GM21786 (cell line): ENCODE measurements around the gene TSGA10IP.

Source experiments
- ATAC-seq: cut with Tn5 transposase; IDR thresholded peaks from one replicate; pipeline ENCODE4 v1.9.1; 2021; ENCODE audit not compliant: unreplicated experiment

The TSGA10IP gene

DNA sequence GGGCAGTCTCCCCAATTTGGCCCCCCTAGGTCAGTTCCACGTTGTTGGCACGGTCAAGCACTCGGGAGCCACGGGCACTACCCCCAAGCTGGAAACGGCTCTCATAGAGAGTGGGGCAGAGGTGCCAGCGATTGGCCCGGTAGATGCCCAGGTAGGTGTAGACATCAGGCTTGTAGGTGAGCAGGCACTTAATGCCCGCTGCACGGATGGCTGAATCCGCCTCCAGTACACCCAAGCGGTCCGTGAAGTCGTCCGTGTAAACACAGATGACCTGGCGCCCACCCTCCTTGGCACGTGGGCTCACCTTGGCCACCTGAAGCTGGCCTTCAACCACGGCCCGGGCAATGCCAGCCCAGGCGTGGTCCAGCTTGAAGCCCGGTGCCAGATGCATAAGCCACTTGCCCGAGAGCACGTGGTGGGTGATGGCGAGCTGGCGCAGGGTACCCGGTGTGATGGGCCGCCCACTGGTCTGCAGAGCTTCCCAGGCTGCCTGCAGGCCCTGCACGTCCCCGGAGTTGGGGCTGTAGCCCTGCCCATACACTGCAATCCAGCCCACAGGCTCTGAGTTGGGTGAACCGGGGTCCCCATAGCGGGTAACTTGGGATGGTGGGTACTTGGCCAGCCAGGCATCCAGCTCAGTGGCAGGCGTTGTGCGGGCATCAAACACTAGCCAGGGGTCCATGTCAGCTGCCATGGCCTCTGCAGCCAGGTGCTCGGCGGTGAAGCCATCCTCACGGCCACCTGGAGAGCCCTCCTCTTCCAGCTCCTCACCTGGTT lies 27.7 kb upstream of the TSGA10IP start:
- no peak for ATAC-seq

GRCh38 chr11:65918211-65919140 lies 26.8 kb upstream of the TSGA10IP start, which contains the start of gene C11orf68:
Gene C11orf68 (minus strand): TSS chr11:65919062. CDS start chr11:65919031, 31 bp downstream.
- peak; percentile 46 for ATAC-seq

- peak; percentile 89 for ATAC-seq
These were observed 26.1 kb upstream of the TSGA10IP start, which contains the start of gene DRAP1 for GRCh38 chr11:65919141-65919572. Gene DRAP1 (plus strand): TSS chr11:65919426. CDS start chr11:65919502, 76 bp downstream.

GRCh38 chr11:65919573-65920371 lies 25.5 kb upstream of the TSGA10IP start:
- ATAC-seq: peak; percentile 30

DNA sequence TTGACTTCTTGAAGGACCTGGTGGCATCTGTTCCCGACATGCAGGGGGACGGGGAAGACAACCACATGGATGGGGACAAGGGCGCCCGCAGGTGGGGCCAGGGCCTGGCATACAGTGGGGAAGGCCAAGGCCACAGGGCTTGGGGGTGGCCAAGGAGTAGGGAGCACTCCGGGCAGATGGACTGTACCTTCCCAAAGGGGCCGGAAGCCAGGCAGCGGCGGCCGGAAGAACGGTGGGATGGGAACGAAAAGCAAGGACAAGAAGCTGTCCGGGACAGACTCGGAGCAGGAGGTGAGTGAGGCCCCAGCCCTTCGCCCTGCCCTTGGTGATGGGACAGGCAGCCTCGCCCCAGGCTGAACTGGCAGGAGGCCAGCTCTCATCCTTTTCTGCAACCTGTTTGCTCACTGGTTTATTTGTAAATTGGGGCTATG lies 24.9 kb upstream of the TSGA10IP start:
- no peak for ATAC-seq

DNA sequence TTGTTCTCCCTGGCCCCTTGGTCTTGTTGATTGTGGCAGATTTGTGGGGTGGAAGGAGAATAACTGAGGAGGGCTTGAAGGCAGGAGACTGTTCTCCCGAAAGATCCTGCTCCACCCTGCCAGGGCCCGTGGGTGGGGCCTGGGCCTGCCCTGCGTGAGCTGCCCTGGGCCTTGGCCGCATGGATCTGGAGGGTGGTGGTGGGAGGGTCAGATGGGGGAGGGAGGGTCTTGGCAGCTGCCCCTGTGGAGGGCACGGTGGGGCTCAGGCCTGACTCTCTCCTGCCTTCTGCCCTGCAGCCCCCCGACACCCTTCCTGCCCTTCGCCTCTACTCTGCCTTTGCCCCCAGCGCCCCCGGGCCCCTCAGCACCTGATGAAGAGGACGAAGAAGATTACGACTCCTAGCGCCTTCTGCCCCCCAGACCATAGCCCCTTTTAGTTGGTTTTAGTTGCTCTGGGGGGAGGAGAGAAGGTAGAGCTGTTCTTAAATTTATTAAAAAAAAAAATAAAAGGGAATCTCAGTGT lies 24.2 kb upstream of the TSGA10IP start:
- no peak for ATAC-seq

GRCh38 chr11:65921876-65922275 lies 23.4 kb upstream of the TSGA10IP start:
- ATAC-seq: no peak

- ATAC-seq: no peak
These were observed 22.7 kb upstream of the TSGA10IP start for GRCh38 chr11:65922565-65922964.

- ATAC-seq: no peak
These were observed 19.9 kb upstream of the TSGA10IP start for GRCh38 chr11:65925397-65925796.

- peak; percentile 83 for ATAC-seq
These were observed 17.3 kb upstream of the TSGA10IP start for GRCh38 chr11:65927904-65928397.

GRCh38 chr11:65928667-65929066 lies 16.6 kb upstream of the TSGA10IP start:
- ATAC-seq: no peak

GRCh38 chr11:65931773-65932557 lies 13.3 kb upstream of the TSGA10IP start:
- ATAC-seq: no peak

DNA sequence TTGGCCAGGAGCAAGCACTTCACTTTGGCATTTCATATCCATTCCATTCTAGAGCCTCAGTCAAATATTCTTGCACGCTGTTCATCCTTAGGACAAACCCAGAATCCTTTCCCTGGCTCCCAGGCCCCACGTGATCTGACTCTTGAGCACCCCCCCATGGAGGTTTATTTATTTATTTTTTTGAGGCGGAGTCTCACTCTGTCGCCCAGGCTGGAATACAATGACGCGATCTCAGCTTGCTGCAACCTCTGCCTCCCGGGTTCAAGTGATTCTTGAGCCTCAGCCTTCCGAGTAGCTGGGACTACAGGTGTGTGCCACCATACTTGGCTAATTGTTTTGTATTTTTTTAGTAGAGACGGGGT lies 12.7 kb upstream of the TSGA10IP start:
- no peak for ATAC-seq

DNA sequence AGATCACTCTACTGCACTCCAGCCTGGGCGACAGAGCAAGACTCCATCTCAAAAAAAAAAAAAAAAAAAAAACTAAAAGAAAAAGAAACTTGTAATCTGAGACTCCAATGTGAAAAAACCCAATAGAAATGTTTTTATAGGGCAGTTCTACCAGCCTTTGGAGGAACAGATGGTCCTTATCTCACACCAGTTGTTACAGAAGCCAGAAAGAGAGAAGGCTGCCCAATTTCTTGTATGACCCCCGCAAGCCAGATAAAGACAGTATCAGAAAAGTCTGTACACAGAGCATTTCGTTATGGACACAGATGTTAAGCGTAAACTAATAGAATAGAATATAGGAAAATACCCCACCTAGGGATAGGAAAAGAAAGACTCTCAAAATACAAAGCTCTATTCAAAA lies 11.3 kb upstream of the TSGA10IP start:
- no peak for ATAC-seq

- no peak for ATAC-seq
These were observed 7.5 kb upstream of the TSGA10IP start for GRCh38 chr11:65937766-65938165.

GRCh38 chr11:65941720-65942310 lies 3.5 kb upstream of the TSGA10IP start:
- no peak for ATAC-seq

DNA sequence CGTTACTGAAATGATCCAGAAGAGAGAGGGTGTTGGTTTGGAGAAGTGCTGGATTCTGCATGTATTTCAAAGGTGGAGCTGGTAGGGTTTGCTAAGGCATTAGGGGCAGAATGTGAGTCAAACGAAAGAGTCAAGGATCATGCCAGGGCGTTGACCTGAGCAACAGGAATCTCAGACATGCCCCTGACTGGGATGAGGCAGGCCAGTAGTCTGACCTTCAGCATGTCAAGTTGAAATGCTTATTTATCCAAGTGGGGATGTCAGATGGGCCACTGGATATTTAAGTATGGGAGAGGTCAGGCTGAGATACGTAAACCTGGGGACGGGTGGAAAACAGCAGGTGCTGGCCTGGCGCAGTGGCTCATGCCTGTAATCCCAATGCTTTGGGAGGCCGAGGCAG lies 2.7 kb upstream of the TSGA10IP start:
- ATAC-seq: no peak

GRCh38 chr11:65944191-65944590 lies 1.1 kb upstream of the TSGA10IP start:
- no peak for ATAC-seq

DNA sequence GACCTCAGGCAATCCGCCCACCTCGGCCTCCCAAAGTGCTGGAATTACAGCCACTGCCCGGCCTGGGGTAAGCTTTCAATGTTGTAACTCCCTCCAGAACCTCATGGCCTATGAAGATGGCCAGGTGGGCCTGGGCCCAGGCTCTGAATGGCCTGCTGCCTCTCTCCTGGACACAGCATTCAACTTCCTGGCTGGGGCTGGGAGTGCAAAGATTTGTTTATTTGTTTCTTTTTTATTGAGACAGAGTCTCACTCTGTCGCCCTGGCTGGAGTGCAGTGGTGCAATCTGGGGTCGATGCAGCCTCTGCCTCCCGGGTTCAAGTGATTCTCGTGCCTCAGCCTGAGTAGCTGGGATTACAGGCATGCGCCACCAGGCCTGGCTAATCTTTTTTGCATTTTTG lies 513 bp upstream of the TSGA10IP start:
- no peak for ATAC-seq
